Naive B cell (primary cell): Measurements from ENCODE around the gene ATG16L2. TPM values are rescaled to one million over a fixed set of nuclear protein-coding genes. Genes with fewer than 3 reads are reported as not detected.
"Not testable (repeated sequence)": the region's sequence is repeated elsewhere in the genome, so short reads cannot be mapped to it uniquely, and the experiment has no call there.

Experiments
- ATAC-seq, 2 donors: fragments of 150-1000 bp; cut with Tn5 transposase; 2 replicates each; pipeline ENCODE4 v1.10.0; 2021; ENCODE audit warnings: low read depth in 2 of 2, mild to moderate bottlenecking in 2 of 2, moderate library complexity in 2 of 2
- DNase-seq: peaks from one replicate; pipeline ENCODE4 v3.0.0; 2022
- H3K27ac Mint-ChIP-seq, 6 donors: one replicate each; pipeline ENCODE4 v1.8.0; 2020 to 2022; ENCODE audit warnings: mild to moderate bottlenecking in 6 of 6, mixed read lengths in 6 of 6, moderate library complexity in 5 of 6, inconsistent platforms in 2 of 6
- H3K27me3 Mint-ChIP-seq, 3 donors: one replicate each; pipeline ENCODE4 v1.8.0; 2021 to 2022; ENCODE audit warnings: mixed read lengths in 3 of 3, mild to moderate bottlenecking in 1 of 3
- H3K36me3 Mint-ChIP-seq, 2 donors: one replicate each; pipeline ENCODE4 v1.8.0; 2020 to 2022; ENCODE audit warnings: mixed read lengths in 2 of 2, inconsistent platforms in 1 of 2, mild to moderate bottlenecking in 1 of 2
- H3K4me1 Mint-ChIP-seq, 3 donors: one replicate each; pipeline ENCODE4 v1.8.0; 2020 to 2022; ENCODE audit warnings: mixed read lengths in 3 of 3, inconsistent platforms in 1 of 3, mild to moderate bottlenecking in 1 of 3, moderate library complexity in 1 of 3
- H3K4me3 Mint-ChIP-seq, 8 donors: one replicate each; pipeline ENCODE4 v1.8.0; 2020 to 2022; ENCODE audit warnings: mild to moderate bottlenecking in 8 of 8, mixed read lengths in 8 of 8, moderate library complexity in 8 of 8, inconsistent platforms in 2 of 8
- H3K9me3 Mint-ChIP-seq, 7 donors: one replicate each; pipeline ENCODE4 v1.8.0; 2020 to 2022; ENCODE audit warnings: mixed read lengths in 7 of 7, mild to moderate bottlenecking in 5 of 7, inconsistent platforms in 2 of 7, moderate library complexity in 1 of 7
- polyA plus RNA-seq, 6 donors: library from polyadenylated mRNA; unstranded; fragments of 300-500 nt; fragmentation: Illumina TruSeq; gene quantifications; one replicate each; pipeline ENCODE4 v1.2.3, GENCODE V29; 2021; ENCODE audit warnings: low read depth in 6 of 6

ATG16L2 gene
- polyA plus RNA-seq, 6 donors from 2014 or later: 19.1 to 35.5 (median 21.3) TPM

GRCh38 chr11:72799441-72799840, 14.8 kb upstream of the ATG16L2 start:
- ATAC-seq: peak; percentile 59 to 61
- no peak for DNase-seq
- Mint-ChIP-seq H3K36me3 (no peaks in the 10 kb centered on the region), H3K4me3 (no peak overlapping the region), H3K4me1 (peaks cover 5 to 14% (median 13%) of the 10 kb centered on the region in 3 donors), H3K9me3 (no peaks in the 10 kb centered on the region), H3K27ac (peak overlapping the region in 1 of 6 donors; percentile 52), H3K27me3 (no peaks in the 10 kb centered on the region)

- no peaks in the 10 kb centered on the region for H3K9me3 Mint-ChIP-seq
- no peak overlapping the region for H3K4me3 Mint-ChIP-seq
- no peaks in the 10 kb centered on the region for H3K36me3 Mint-ChIP-seq
These were observed 11.4 kb upstream of the ATG16L2 start for GRCh38 chr11:72802822-72803221.

GRCh38 chr11:72805216-72805615, 9.0 kb upstream of the ATG16L2 start:
- Mint-ChIP-seq H3K4me3 (no peak overlapping the region), H3K9me3 (no peaks in the 10 kb centered on the region), H3K36me3 (no peaks in the 10 kb centered on the region), H3K27me3 (no peaks in the 10 kb centered on the region), H3K27ac (no peak overlapping the region), H3K4me1 (peaks cover 18 to 25% (median 24%) of the 10 kb centered on the region in 3 donors)
- DNase-seq: no peak
- no peak for ATAC-seq

More at GRCh38 chr11:72802822-72803221, 11.4 kb upstream of the ATG16L2 start:
- Mint-ChIP-seq H3K27me3 (no peaks in the 10 kb centered on the region), H3K4me1 (peaks cover 13 to 29% (median 25%) of the 10 kb centered on the region in 3 donors), H3K27ac (peak overlapping the region in 1 of 6 donors; percentile 54)
- ATAC-seq (no peak), DNase-seq (no peak)

- H3K36me3 Mint-ChIP-seq, H3K9me3 Mint-ChIP-seq, DNase-seq, H3K27me3 Mint-ChIP-seq, ATAC-seq: not testable (repeated sequence)
- Mint-ChIP-seq H3K4me3 (peak overlapping the region in 2 of 8 donors; percentile 16 to 66), H3K27ac (peak overlapping the region in 3 of 6 donors; percentile 32 to 74 (median 66)), H3K4me1 (peaks cover 22 to 31% (median 30%) of the 10 kb centered on the region in 3 donors)
These were observed 7.8 kb upstream of the ATG16L2 start for GRCh38 chr11:72806378-72806777.

GRCh38 chr11:72807021-72807693, 7.1 kb upstream of the ATG16L2 start:
- peaks cover 22 to 31% (median 30%) of the 10 kb centered on the region in 3 donors for H3K4me1 Mint-ChIP-seq
- peak overlapping the region in 4 of 8 donors; percentile 16 to 56 (median 51) for H3K4me3 Mint-ChIP-seq
- H3K36me3 Mint-ChIP-seq: no peaks in the 10 kb centered on the region
- DNase-seq (peak; percentile 33), ATAC-seq (peak; percentile 61 to 70)
- H3K27me3 Mint-ChIP-seq: no peaks in the 10 kb centered on the region
- H3K9me3 Mint-ChIP-seq: no peaks in the 10 kb centered on the region
- H3K27ac Mint-ChIP-seq: peak overlapping the region in 3 of 6 donors; percentile 67 to 93 (median 80)

GRCh38 chr11:72807792-72808191, 6.4 kb upstream of the ATG16L2 start:
- Mint-ChIP-seq H3K9me3 (no peaks in the 10 kb centered on the region), H3K27me3 (no peaks in the 10 kb centered on the region), H3K27ac (peak overlapping the region in 4 of 6 donors; percentile 56 to 93 (median 74)), H3K36me3 (no peaks in the 10 kb centered on the region), H3K4me1 (peaks cover 25 to 35% (median 34%) of the 10 kb centered on the region in 3 donors), H3K4me3 (peak overlapping the region in 7 of 8 donors; percentile 17 to 82 (median 56))
- ATAC-seq: peak; percentile 91 to 93
- DNase-seq: peak; percentile 49

- H3K4me1 Mint-ChIP-seq: peaks cover 30 to 41% (median 40%) of the 10 kb centered on the region in 3 donors
- no peaks in the 10 kb centered on the region for H3K9me3 Mint-ChIP-seq
- H3K27ac Mint-ChIP-seq: peak overlapping the region in 3 of 6 donors; percentile 54 to 93 (median 56)
- H3K36me3 Mint-ChIP-seq: no peaks in the 10 kb centered on the region
- peak overlapping the region in 2 of 8 donors; percentile 58 to 65 for H3K4me3 Mint-ChIP-seq
- DNase-seq: no peak
- no peak for ATAC-seq
- no peaks in the 10 kb centered on the region for H3K27me3 Mint-ChIP-seq
These were observed 5.8 kb upstream of the ATG16L2 start for GRCh38 chr11:72808331-72808798.

GRCh38 chr11:72811686-72812085, 2.5 kb upstream of the ATG16L2 start:
- Mint-ChIP-seq H3K27ac (peak overlapping the region in 2 of 6 donors; percentile 60 to 78), H3K4me1 (peaks cover 41 to 58% (median 51%) of the 10 kb centered on the region in 3 donors), H3K4me3 (peak overlapping the region in 4 of 8 donors; percentile 18 to 59 (median 48))
- ATAC-seq, H3K36me3 Mint-ChIP-seq, DNase-seq, H3K9me3 Mint-ChIP-seq, H3K27me3 Mint-ChIP-seq: not testable (repeated sequence)

GRCh38 chr11:72812604-72812966, 1.6 kb upstream of the ATG16L2 start:
- peaks cover 2 to 4% of the 10 kb centered on the region in 2 donors for H3K36me3 Mint-ChIP-seq
- H3K4me3 Mint-ChIP-seq: peak overlapping the region; percentile 95 to 100 (median 98)
- peak overlapping the region; percentile 96 to 100 (median 98) for H3K27ac Mint-ChIP-seq
- peaks cover 42 to 53% (median 52%) of the 10 kb centered on the region in 3 donors for H3K4me1 Mint-ChIP-seq
- H3K27me3 Mint-ChIP-seq: no peaks in the 10 kb centered on the region
- ATAC-seq (no peak), DNase-seq (no peak)
- no peaks in the 10 kb centered on the region for H3K9me3 Mint-ChIP-seq

- peak overlapping the region; percentile 96 to 100 (median 98) for H3K27ac Mint-ChIP-seq
- H3K27me3 Mint-ChIP-seq: no peaks in the 10 kb centered on the region
- ATAC-seq (no peak), DNase-seq (peak; percentile 33)
- H3K9me3 Mint-ChIP-seq: no peaks in the 10 kb centered on the region
- peaks cover 41 to 52% (median 51%) of the 10 kb centered on the region in 3 donors for H3K4me1 Mint-ChIP-seq
- peak overlapping the region; percentile 95 to 100 (median 98) for H3K4me3 Mint-ChIP-seq
- peaks cover 5 to 10% of the 10 kb centered on the region in 2 donors for H3K36me3 Mint-ChIP-seq
These were observed 1.1 kb upstream of the ATG16L2 start for GRCh38 chr11:72812967-72813739.

- no peaks in the 10 kb centered on the region for H3K27me3 Mint-ChIP-seq
- H3K4me1 Mint-ChIP-seq: peaks cover 44 to 52% (median 50%) of the 10 kb centered on the region in 3 donors
- DNase-seq (no peak), ATAC-seq (peak; percentile 58 to 59)
- H3K27ac Mint-ChIP-seq: peak overlapping the region; percentile 96 to 100 (median 98)
- peaks cover 12 to 16% of the 10 kb centered on the region in 2 donors for H3K36me3 Mint-ChIP-seq
- peak overlapping the region; percentile 95 to 100 (median 98) for H3K4me3 Mint-ChIP-seq
- no peaks in the 10 kb centered on the region for H3K9me3 Mint-ChIP-seq
These were observed 398 bp upstream of the ATG16L2 start for GRCh38 chr11:72813740-72814285.

- Mint-ChIP-seq H3K27me3 (no peaks in the 10 kb centered on the region), H3K9me3 (no peaks in the 10 kb centered on the region), H3K4me3 (peak overlapping the region; percentile 96 to 100 (median 98)), H3K4me1 (peaks cover 50 to 58% (median 51%) of the 10 kb centered on the region in 3 donors), H3K27ac (peak overlapping the region; percentile 98 to 100 (median 99)), H3K36me3 (peaks cover 17 to 23% of the 10 kb centered on the region in 2 donors)
- no peak for ATAC-seq
- DNase-seq: no peak
These were observed 953 bp downstream of the ATG16L2 start for GRCh38 chr11:72815110-72815618.
